Vagina (tissue), 2 donors: Measurements from ENCODE around the gene CAMK2B. TPM values are rescaled to one million over a fixed set of nuclear protein-coding genes. Genes with fewer than 3 reads are reported as not detected.

Experiments
- DNase-seq, 2 donors: peaks; one replicate each; pipeline ENCODE4 v3.0.0-alpha.2; 2017; ENCODE audit errors: extremely low spot score in 2 of 2
- H3K27ac ChIP-seq: fragments of 200-600 bp; sonication (generic); one replicate; pipeline ENCODE4 v1.5.1; 2019
- H3K27me3 ChIP-seq: fragments of 200-600 bp; sonication (generic); one replicate; pipeline ENCODE4 v1.5.1; 2019
- H3K36me3 ChIP-seq, 2 donors: fragments of 200-600 bp; sonication (generic); one replicate each; pipeline ENCODE4 v1.5.1; 2017 to 2019
- H3K4me1 ChIP-seq: fragments of 200-600 bp; sonication (generic); one replicate; pipeline ENCODE4 v1.5.1; 2019
- H3K4me3 ChIP-seq, 2 donors: fragments of 200-600 bp; sonication (generic); 1 replicate in 1 of 2; 2 replicates in 1 of 2; pipeline ENCODE4 v1.5.1; 2016 to 2019
- H3K9me3 ChIP-seq: fragments of 200-600 bp; sonication (generic); one replicate; pipeline ENCODE4 v1.5.1; 2019
- POLR2A ChIP-seq, 2 donors: fragments of 450-650 bp; IDR thresholded peaks; one replicate each; pipeline ENCODE4 v1.6.1; 2017; ENCODE audit warnings: antibody characterized with exemption in 2 of 2, mild to moderate bottlenecking in 2 of 2, moderate library complexity in 2 of 2
- POLR2AphosphoS5 ChIP-seq, 2 donors: sonication (generic); formaldehyde crosslinking; IDR thresholded peaks; one replicate each; pipeline ENCODE4 v1.9.0; 2017; ENCODE audit warnings: antibody characterized with exemption in 2 of 2, mild to moderate bottlenecking in 2 of 2, low read depth in 1 of 2; ENCODE audit not compliant: insufficient read depth in 1 of 2
- intact Hi-C: fragments of 100-400 bp; cut with DNase I; formaldehyde crosslinking; loops from one replicate; pipeline ENCODE4 v1.15.1; 2023
- total RNA-seq: library from RNA; depleted of rRNA; stranded (reverse); fragments of >200 nt; gene quantifications from one replicate; pipeline ENCODE4 v1.2.3, GENCODE V29; 2016
- TF ChIP-seq, protein P1 (sequence below), 3 experiments: fragments of 450-650 bp in 2 of 3; fragments of 200-600 bp in 1 of 3; sonication (generic) in 1 of 3; IDR thresholded peaks; one replicate each; pipeline ENCODE4 v1.5.1; 2017 to 2019; ENCODE audit warnings: antibody characterized with exemption in 3 of 3, mild to moderate bottlenecking in 2 of 3, moderate library complexity in 2 of 3

The CAMK2B gene
- total RNA-seq, 1 donor from 2014 or later: 3.2 TPM

DNA sequence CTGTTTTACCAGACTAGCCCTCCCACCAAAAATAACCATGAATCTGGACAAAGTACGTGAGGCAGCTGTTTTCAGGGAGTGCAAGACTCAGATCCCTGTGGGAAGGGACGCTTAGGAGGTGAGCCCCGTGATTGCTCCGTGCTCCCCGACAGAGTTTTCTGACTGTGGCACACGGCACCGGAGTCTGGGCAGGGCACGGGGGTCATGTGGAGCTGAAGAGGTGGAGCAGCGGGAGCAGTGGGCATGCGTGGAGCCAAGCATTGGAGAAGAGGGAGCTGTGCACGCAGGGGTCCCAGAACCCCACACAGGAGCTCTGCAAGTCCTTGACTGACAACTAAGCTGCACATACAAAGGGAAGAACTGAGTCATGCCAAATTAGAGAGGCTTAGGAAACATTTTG lies 11.1 kb upstream of the CAMK2B start:
- intact Hi-C loops: no loop called here
- TF ChIP-seq POLR2A (IDR thresholded peaks at IDR 0.05) (no peak), POLR2AphosphoS5 (IDR thresholded peaks at IDR 0.05; ENCODE audit: insufficient read depth in 1 of 2, low read depth in 1 of 2) (no peak)
- TF ChIP-seq, protein P1, sequence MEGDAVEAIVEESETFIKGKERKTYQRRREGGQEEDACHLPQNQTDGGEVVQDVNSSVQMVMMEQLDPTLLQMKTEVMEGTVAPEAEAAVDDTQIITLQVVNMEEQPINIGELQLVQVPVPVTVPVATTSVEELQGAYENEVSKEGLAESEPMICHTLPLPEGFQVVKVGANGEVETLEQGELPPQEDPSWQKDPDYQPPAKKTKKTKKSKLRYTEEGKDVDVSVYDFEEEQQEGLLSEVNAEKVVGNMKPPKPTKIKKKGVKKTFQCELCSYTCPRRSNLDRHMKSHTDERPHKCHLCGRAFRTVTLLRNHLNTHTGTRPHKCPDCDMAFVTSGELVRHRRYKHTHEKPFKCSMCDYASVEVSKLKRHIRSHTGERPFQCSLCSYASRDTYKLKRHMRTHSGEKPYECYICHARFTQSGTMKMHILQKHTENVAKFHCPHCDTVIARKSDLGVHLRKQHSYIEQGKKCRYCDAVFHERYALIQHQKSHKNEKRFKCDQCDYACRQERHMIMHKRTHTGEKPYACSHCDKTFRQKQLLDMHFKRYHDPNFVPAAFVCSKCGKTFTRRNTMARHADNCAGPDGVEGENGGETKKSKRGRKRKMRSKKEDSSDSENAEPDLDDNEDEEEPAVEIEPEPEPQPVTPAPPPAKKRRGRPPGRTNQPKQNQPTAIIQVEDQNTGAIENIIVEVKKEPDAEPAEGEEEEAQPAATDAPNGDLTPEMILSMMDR (IDR thresholded peaks at IDR 0.05): no peak
- no peak for DNase-seq
- Histone ChIP-seq H3K27me3 (no peaks in the 10 kb centered on the region), H3K9me3 (no peaks in the 10 kb centered on the region), H3K36me3 (no peaks in the 10 kb centered on the region), H3K27ac (no peak overlapping the region), H3K4me3 (no peak overlapping the region), H3K4me1 (no peaks in the 10 kb centered on the region)

DNA sequence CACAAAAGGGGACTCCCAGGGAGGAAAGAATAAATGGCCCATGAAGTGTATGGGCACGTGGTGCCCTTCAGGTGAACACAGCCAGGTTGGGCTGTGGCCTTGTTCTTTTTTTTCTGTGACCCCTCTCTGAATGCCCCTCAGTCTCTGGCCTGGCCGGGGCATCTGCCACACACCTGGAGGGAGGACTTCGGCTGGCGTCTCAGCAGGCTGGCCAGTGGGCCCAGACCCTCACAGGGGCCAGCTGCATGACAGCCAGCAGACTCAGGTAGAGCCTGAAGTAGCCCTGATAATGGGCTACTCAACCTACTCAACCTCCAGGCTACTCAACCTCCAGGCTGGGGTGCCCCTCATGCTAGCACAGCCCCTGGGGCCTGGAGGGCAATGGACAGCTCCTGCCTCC lies 9.8 kb upstream of the CAMK2B start:
- Histone ChIP-seq H3K4me3 (no peak overlapping the region), H3K4me1 (no peaks in the 10 kb centered on the region), H3K27me3 (no peaks in the 10 kb centered on the region), H3K9me3 (no peaks in the 10 kb centered on the region), H3K27ac (no peak overlapping the region), H3K36me3 (no peaks in the 10 kb centered on the region)
- DNase-seq: no peak
- intact Hi-C loops: no loop called here
- TF ChIP-seq, protein P1 (IDR thresholded peaks at IDR 0.05): no peak
- TF ChIP-seq POLR2AphosphoS5 (IDR thresholded peaks at IDR 0.05; ENCODE audit: insufficient read depth in 1 of 2, low read depth in 1 of 2) (no peak), POLR2A (IDR thresholded peaks at IDR 0.05) (no peak)

DNA sequence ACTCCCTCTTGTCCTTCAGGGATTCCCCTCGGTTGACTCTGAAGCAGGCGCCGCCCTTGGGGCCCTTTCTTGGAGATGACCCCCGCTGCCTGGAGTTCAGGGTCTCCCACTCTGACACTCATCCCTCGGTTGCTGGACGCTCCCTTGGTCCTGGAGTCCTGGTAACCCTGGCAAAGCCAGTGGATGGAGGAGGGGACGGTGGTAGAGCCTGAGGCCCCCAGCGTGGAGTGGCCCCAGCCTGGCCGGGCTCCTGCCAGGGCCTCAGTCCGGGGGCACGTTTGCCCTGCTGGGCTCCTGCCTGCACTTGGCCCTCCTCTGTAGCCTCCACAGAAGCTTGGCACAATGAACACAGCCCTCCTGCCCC lies 9.3 kb upstream of the CAMK2B start:
- Histone ChIP-seq H3K36me3 (no peaks in the 10 kb centered on the region), H3K27ac (no peak overlapping the region), H3K4me1 (no peaks in the 10 kb centered on the region), H3K4me3 (no peak overlapping the region), H3K27me3 (no peaks in the 10 kb centered on the region), H3K9me3 (no peaks in the 10 kb centered on the region)
- DNase-seq: no peak
- TF ChIP-seq POLR2A (IDR thresholded peaks at IDR 0.05): no peak
- TF ChIP-seq, protein P1 (IDR thresholded peaks at IDR 0.05): no peak
- TF ChIP-seq POLR2AphosphoS5 (IDR thresholded peaks at IDR 0.05; ENCODE audit: insufficient read depth in 1 of 2, low read depth in 1 of 2): no peak
- intact Hi-C loops: no loop called here

DNA sequence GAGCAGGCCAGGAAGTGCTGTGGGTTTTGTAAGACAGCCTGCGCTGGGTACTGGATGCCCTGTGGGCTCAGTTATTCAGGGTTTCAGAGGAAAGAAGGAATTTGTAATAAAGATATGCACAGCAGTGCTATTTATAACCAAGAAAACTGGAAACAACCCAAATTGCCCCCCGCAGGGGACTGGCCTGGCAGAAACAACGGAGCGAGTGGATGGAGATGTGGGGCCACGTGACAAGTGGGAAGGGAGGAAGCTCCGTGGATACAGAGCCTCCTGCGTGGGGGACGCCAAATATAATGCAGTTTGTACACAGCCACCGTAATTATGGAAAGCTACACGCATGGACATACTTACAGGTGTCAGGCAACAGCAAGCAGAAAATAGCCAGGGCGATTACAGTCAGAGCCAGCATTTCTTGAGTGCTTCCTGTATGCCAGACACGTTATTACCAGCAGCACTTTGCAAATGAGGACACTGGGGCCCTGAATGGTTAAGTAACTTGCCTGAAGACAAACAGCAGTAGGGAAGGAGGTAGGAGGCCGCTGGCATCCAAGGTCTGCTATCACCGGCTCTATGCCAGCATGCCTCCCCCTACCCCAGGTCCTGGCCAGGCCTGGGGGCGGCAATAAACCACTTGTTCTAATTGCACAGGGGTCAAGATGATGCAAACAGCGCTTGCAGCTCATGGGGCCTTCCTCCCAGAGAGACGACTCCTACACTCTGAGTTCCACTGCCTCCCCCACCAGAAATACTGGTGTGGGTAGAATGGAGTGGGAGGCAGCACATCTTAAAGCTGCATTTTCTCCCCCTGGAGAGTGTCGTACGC lies 8.7 kb upstream of the CAMK2B start:
- no peaks in the 10 kb centered on the region for H3K27me3 ChIP-seq
- no peaks in the 10 kb centered on the region for H3K36me3 ChIP-seq
- no peaks in the 10 kb centered on the region for H3K9me3 ChIP-seq
- no peak overlapping the region for H3K27ac ChIP-seq
- no peak for DNase-seq
- intact Hi-C loops: no loop called here
- no peaks in the 10 kb centered on the region for H3K4me1 ChIP-seq
- TF ChIP-seq POLR2AphosphoS5 (IDR thresholded peaks at IDR 0.05; ENCODE audit: insufficient read depth in 1 of 2, low read depth in 1 of 2): no peak
- TF ChIP-seq, protein P1 (IDR thresholded peaks at IDR 0.05): no peak
- no peak for TF ChIP-seq POLR2A (IDR thresholded peaks at IDR 0.05)
- no peak overlapping the region for H3K4me3 ChIP-seq

DNA sequence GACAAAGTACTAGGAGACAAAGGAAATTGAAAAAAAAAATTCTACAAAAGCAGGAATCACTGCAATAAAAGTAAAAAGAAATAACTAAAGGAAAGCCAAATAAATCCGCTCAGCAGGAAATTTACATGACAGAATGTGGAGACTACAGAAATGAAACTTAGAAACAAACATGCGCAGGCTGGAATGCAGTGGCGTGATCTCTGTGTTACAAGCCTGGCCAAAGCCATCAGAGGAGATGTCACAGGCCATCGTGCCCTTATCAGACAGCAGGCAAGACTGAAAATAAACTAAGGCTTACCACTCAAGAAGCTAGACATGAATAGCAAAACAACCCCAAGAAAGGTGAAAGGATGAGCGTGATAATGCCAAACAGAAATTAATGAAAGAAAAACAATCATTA lies 6.3 kb upstream of the CAMK2B start:
- H3K9me3 ChIP-seq: no peaks in the 10 kb centered on the region
- H3K4me3 ChIP-seq: no peak overlapping the region
- H3K27me3 ChIP-seq: no peaks in the 10 kb centered on the region
- no peak for TF ChIP-seq POLR2AphosphoS5 (IDR thresholded peaks at IDR 0.05; ENCODE audit: insufficient read depth in 1 of 2, low read depth in 1 of 2)
- TF ChIP-seq, protein P1 (IDR thresholded peaks at IDR 0.05): no peak
- H3K27ac ChIP-seq: no peak overlapping the region
- DNase-seq: no peak
- H3K4me1 ChIP-seq: no peaks in the 10 kb centered on the region
- H3K36me3 ChIP-seq: no peaks in the 10 kb centered on the region
- intact Hi-C loops: no loop called here
